Fibroblast of lung (primary cell): ENCODE data around the gene VAC14.

Source experiments
- EZH2 ChIP-seq: IDR thresholded peaks from 2 replicates; pipeline ENCODE4 v1.5.1; 2012; ENCODE audit warnings: low read length, control low read depth, mild to moderate bottlenecking; ENCODE audit errors: missing control alignments
- TF ChIP-seq, protein P1 (sequence below), 2 donors: IDR thresholded peaks in 1 of 2; conservative IDR thresholded peaks in 1 of 2; 1 replicate in 1 of 2; 2 replicates in 1 of 2; pipeline ENCODE4 v1.5.1; 2011 to 2012; ENCODE audit warnings: low read length in 2 of 2, control low read depth in 1 of 2, inconsistent platforms in 1 of 2, low read depth in 1 of 2, mild to moderate bottlenecking in 1 of 2

DNA sequence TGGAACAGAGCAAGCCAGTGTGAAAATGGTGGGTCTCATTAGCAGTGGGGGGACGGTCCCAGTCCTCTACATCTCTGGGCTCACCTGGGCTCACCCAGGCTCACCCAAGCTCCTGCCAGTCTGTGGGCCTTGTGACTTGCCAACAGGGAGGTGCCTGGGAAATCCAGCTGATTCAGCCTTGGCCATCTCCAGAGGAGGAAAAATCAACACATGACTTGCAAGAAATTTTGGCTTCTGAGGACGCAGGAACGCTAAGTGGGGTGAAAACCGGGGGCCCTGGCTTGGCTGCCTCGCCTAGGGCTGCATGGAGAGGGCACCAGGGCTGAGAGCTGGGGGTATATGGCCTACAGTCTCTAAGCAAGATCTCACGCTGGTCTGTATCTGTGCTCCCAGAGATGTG is 47.7 kb downstream of the VAC14 start:
- TF ChIP-seq, protein P1, sequence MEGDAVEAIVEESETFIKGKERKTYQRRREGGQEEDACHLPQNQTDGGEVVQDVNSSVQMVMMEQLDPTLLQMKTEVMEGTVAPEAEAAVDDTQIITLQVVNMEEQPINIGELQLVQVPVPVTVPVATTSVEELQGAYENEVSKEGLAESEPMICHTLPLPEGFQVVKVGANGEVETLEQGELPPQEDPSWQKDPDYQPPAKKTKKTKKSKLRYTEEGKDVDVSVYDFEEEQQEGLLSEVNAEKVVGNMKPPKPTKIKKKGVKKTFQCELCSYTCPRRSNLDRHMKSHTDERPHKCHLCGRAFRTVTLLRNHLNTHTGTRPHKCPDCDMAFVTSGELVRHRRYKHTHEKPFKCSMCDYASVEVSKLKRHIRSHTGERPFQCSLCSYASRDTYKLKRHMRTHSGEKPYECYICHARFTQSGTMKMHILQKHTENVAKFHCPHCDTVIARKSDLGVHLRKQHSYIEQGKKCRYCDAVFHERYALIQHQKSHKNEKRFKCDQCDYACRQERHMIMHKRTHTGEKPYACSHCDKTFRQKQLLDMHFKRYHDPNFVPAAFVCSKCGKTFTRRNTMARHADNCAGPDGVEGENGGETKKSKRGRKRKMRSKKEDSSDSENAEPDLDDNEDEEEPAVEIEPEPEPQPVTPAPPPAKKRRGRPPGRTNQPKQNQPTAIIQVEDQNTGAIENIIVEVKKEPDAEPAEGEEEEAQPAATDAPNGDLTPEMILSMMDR (conservative IDR thresholded peaks at IDR 0.05 in 1 of 2, IDR thresholded peaks at IDR 0.05 in 1 of 2; ENCODE audit: low read depth in 1 of 2, low read length in 2 of 2) = no peak
- TF ChIP-seq EZH2 = no peak
